MM.1S (cell line): ENCODE data around the gene PIGZ.

Experiments
- CTCF ChIP-seq: fragments of 300-600 bp; sonication (generic); IDR thresholded peaks from 2 replicates; pipeline ENCODE4 v1.5.1; 2016; ENCODE audit warnings: antibody characterized with exemption, low read length, mixed read lengths
- EZH2 ChIP-seq: fragments of 300-600 bp; sonication (generic); optimal IDR thresholded peaks from 2 replicates; pipeline ENCODE3; 2017; ENCODE audit warnings: low read depth, mild to moderate bottlenecking, antibody characterized with exemption, low read length, mixed read lengths

GRCh38 chr3:196916995-196917394, 51.6 kb downstream of the PIGZ start:
- TF ChIP-seq CTCF (no peak), EZH2 (no peak)
